IPS-18a (cell line): ENCODE data around the gene MEGF6.

Experiments
- H3K27ac ChIP-seq: one replicate; pipeline ENCODE4 v1.5.1; 2013; ENCODE audit warnings: low read length
- H3K27me3 ChIP-seq: one replicate; pipeline ENCODE4 v1.6.1; 2013; ENCODE audit warnings: mild to moderate bottlenecking, low read length; ENCODE audit not compliant: control insufficient read depth, insufficient read depth
- H3K36me3 ChIP-seq: one replicate; pipeline ENCODE4 v1.6.1; 2013; ENCODE audit warnings: low read depth, low read length; ENCODE audit not compliant: control insufficient read depth
- H3K4me1 ChIP-seq: one replicate; pipeline ENCODE4 v1.6.1; 2013; ENCODE audit warnings: low read depth, low read length; ENCODE audit not compliant: control insufficient read depth
- H3K4me3 ChIP-seq: one replicate; pipeline ENCODE4 v1.5.1; 2013; ENCODE audit warnings: low read length
- H3K9ac ChIP-seq: one replicate; pipeline ENCODE4 v1.6.1; 2013; ENCODE audit warnings: mild to moderate bottlenecking, low read length, moderate library complexity
- H3K9me3 ChIP-seq: one replicate; pipeline ENCODE4 v1.6.1; 2013; ENCODE audit warnings: low read depth, low read length; ENCODE audit not compliant: control insufficient read depth

MEGF6 gene

GRCh38 chr1:3453891-3454810, 157.2 kb downstream of the MEGF6 start, which contains the start of gene ARHGEF16:
ARHGEF16 (plus strand) TSS chr1:3454665; CDS start chr1:3463085, 8,420 bp downstream.
- peak within 1 kb of the TSS; percentile 67 for H3K27ac ChIP-seq
- no peaks in the 10 kb centered on the region for H3K27me3 ChIP-seq
- peaks cover 2% of the 10 kb centered on the region for H3K36me3 ChIP-seq
- H3K9ac ChIP-seq = peak within 1 kb of the TSS; percentile 68
- peak within 1 kb of the TSS; percentile 71 for H3K4me3 ChIP-seq
- no peaks in the 10 kb centered on the region for H3K9me3 ChIP-seq
- H3K4me1 ChIP-seq = peaks cover 14% of the 10 kb centered on the region

- peak overlapping the region; percentile 45 for H3K9ac ChIP-seq
- H3K27me3 ChIP-seq = no peaks in the 10 kb centered on the region
- H3K4me3 ChIP-seq = no peak overlapping the region
- no peaks in the 10 kb centered on the region for H3K36me3 ChIP-seq
- peaks cover 14% of the 10 kb centered on the region for H3K4me1 ChIP-seq
- no peak overlapping the region for H3K27ac ChIP-seq
- H3K9me3 ChIP-seq = no peaks in the 10 kb centered on the region
Observed at GRCh38 chr1:3453203-3453761, 158.0 kb downstream of the MEGF6 start.

- Histone ChIP-seq H3K9ac (no peak overlapping the region), H3K9me3 (no peaks in the 10 kb centered on the region), H3K27ac (no peak overlapping the region), H3K27me3 (no peaks in the 10 kb centered on the region), H3K4me3 (no peak overlapping the region), H3K4me1 (peaks cover 12% of the 10 kb centered on the region), H3K36me3 (no peaks in the 10 kb centered on the region)
Observed at GRCh38 chr1:3452866-3453175, 158.5 kb downstream of the MEGF6 start.

- no peak overlapping the region for H3K4me3 ChIP-seq
- no peaks in the 10 kb centered on the region for H3K36me3 ChIP-seq
- H3K9me3 ChIP-seq = no peaks in the 10 kb centered on the region
- peaks cover 12% of the 10 kb centered on the region for H3K4me1 ChIP-seq
- H3K9ac ChIP-seq = no peak overlapping the region
- H3K27me3 ChIP-seq = no peaks in the 10 kb centered on the region
- no peak overlapping the region for H3K27ac ChIP-seq
Observed at GRCh38 chr1:3451994-3452865, 159.1 kb downstream of the MEGF6 start.

- no peaks in the 10 kb centered on the region for H3K9me3 ChIP-seq
- no peak overlapping the region for H3K9ac ChIP-seq
- no peak overlapping the region for H3K27ac ChIP-seq
- H3K4me3 ChIP-seq = no peak overlapping the region
- no peaks in the 10 kb centered on the region for H3K36me3 ChIP-seq
- H3K27me3 ChIP-seq = no peaks in the 10 kb centered on the region
- H3K4me1 ChIP-seq = peaks cover 12% of the 10 kb centered on the region
Observed at GRCh38 chr1:3450983-3451382, 160.3 kb downstream of the MEGF6 start.

GRCh38 chr1:3450202-3450863, 161.0 kb downstream of the MEGF6 start:
- no peak overlapping the region for H3K4me3 ChIP-seq
- peaks cover 9% of the 10 kb centered on the region for H3K4me1 ChIP-seq
- no peaks in the 10 kb centered on the region for H3K9me3 ChIP-seq
- no peaks in the 10 kb centered on the region for H3K36me3 ChIP-seq
- H3K27me3 ChIP-seq = no peaks in the 10 kb centered on the region
- no peak overlapping the region for H3K9ac ChIP-seq
- H3K27ac ChIP-seq = no peak overlapping the region

GRCh38 chr1:3444736-3445135, 166.6 kb downstream of the MEGF6 start:
- H3K27ac ChIP-seq = no peak overlapping the region
- no peak overlapping the region for H3K9ac ChIP-seq
- H3K36me3 ChIP-seq = no peaks in the 10 kb centered on the region
- H3K9me3 ChIP-seq = no peaks in the 10 kb centered on the region
- H3K4me3 ChIP-seq = no peak overlapping the region
- no peaks in the 10 kb centered on the region for H3K4me1 ChIP-seq
- H3K27me3 ChIP-seq = no peaks in the 10 kb centered on the region

- no peaks in the 10 kb centered on the region for H3K27me3 ChIP-seq
- no peak overlapping the region for H3K27ac ChIP-seq
Observed at GRCh38 chr1:3444298-3444697, 167.0 kb downstream of the MEGF6 start.

GRCh38 chr1:3443807-3444206, 167.5 kb downstream of the MEGF6 start:
- H3K27me3 ChIP-seq = no peaks in the 10 kb centered on the region
- H3K36me3 ChIP-seq = no peaks in the 10 kb centered on the region
- H3K9me3 ChIP-seq = no peaks in the 10 kb centered on the region
- H3K4me1 ChIP-seq = no peaks in the 10 kb centered on the region
- H3K9ac ChIP-seq = no peak overlapping the region
- H3K27ac ChIP-seq = no peak overlapping the region
- no peak overlapping the region for H3K4me3 ChIP-seq

More at GRCh38 chr1:3444298-3444697, 167.0 kb downstream of the MEGF6 start:
- Histone ChIP-seq H3K9ac (no peak overlapping the region), H3K4me1 (no peaks in the 10 kb centered on the region), H3K36me3 (no peaks in the 10 kb centered on the region), H3K4me3 (no peak overlapping the region), H3K9me3 (no peaks in the 10 kb centered on the region)

- no peak overlapping the region for H3K4me3 ChIP-seq
- no peak overlapping the region for H3K9ac ChIP-seq
- no peaks in the 10 kb centered on the region for H3K36me3 ChIP-seq
- no peaks in the 10 kb centered on the region for H3K9me3 ChIP-seq
- H3K4me1 ChIP-seq = no peaks in the 10 kb centered on the region
- no peak overlapping the region for H3K27ac ChIP-seq
- H3K27me3 ChIP-seq = no peaks in the 10 kb centered on the region
Observed at GRCh38 chr1:3442901-3443300, 168.4 kb downstream of the MEGF6 start.

- H3K4me1 ChIP-seq = no peaks in the 10 kb centered on the region
- no peaks in the 10 kb centered on the region for H3K9me3 ChIP-seq
- H3K9ac ChIP-seq = no peak overlapping the region
- H3K4me3 ChIP-seq = no peak overlapping the region
- no peaks in the 10 kb centered on the region for H3K36me3 ChIP-seq
- H3K27ac ChIP-seq = no peak overlapping the region
- no peaks in the 10 kb centered on the region for H3K27me3 ChIP-seq
Observed at GRCh38 chr1:3442331-3442730, 169.0 kb downstream of the MEGF6 start.
